B cell (primary cell): ENCODE measurements around the gene HOXA10. TPM values are rescaled to one million over a fixed set of nuclear protein-coding genes. Genes with fewer than 3 reads are reported as not detected.
A peak's percentile ranks its signal among the peaks of the same experiment; 100 is the strongest.

Experiments used
- ATAC-seq: fragments of 200-7000 bp; cut with Tn5 transposase; one replicate; pipeline ENCODE4 v1.10.0; 2021; ENCODE audit warnings: low read depth, mild to moderate bottlenecking, moderate number of reproducible peaks, moderate library complexity
- CTCF ChIA-PET: fragments of 350-600 bp; sonication (Branson Sonifier 250); formaldehyde crosslinking; loops from one replicate; lab custom pipeline; 2021; ENCODE audit warnings: antibody characterized with exemption, inconsistent platforms; lab: Charles Lee
- POLR2A ChIA-PET: fragments of 350-600 bp; sonication (Branson Sonifier 250); formaldehyde crosslinking; loops from one replicate; lab custom pipeline; 2021; ENCODE audit warnings: antibody characterized with exemption; lab: Charles Lee
- DNase-seq: peaks from one replicate; pipeline ENCODE4 v3.0.0; 2013
- H2AFZ ChIP-seq: 2 replicates; pipeline ENCODE4 v1.6.1; 2012; ENCODE audit warnings: mild to moderate bottlenecking, low read depth, low read length; ENCODE audit not compliant: insufficient read depth, poor library complexity, severe bottlenecking
- H3K27ac ChIP-seq, 2 donors: 1 replicate in 1 of 2; 2 replicates in 1 of 2; pipeline ENCODE4 v1.5.1; 2012 to 2013; ENCODE audit warnings: low read length in 2 of 2, mild to moderate bottlenecking in 2 of 2, moderate library complexity in 1 of 2
- H3K27me3 ChIP-seq, 4 experiments: fragments of 200-600 bp in 1 of 4; sonication (generic) in 1 of 4; replicated peaks in 1 of 4; 1 replicate in 2 of 4; 2 replicates in 2 of 4; pipeline versions ENCODE4 v1.6.1 to v1.7.0; 2013 to 2016; ENCODE audit warnings: low read length in 3 of 4, mild to moderate bottlenecking in 2 of 4, mixed read lengths in 1 of 4, moderate library complexity in 1 of 4; ENCODE audit not compliant: insufficient read depth in 4 of 4, control insufficient read depth in 3 of 4; ENCODE audit errors: control extremely low read depth in 1 of 4
- H3K36me3 ChIP-seq, 2 experiments: replicated peaks in 1 of 2; 1 replicate in 1 of 2; 2 replicates in 1 of 2; pipeline versions ENCODE4 v1.6.1 to v1.7.1; 2013; ENCODE audit warnings: low read length in 1 of 2; ENCODE audit not compliant: insufficient read depth in 2 of 2, control insufficient read depth in 1 of 2; ENCODE audit errors: control extremely low read depth in 1 of 2, extremely low read depth in 1 of 2
- H3K4me1 ChIP-seq, 2 donors: fragments of 200-600 bp in 1 of 2; sonication (generic) in 1 of 2; 1 replicate in 1 of 2; 2 replicates in 1 of 2; pipeline versions ENCODE4 v1.5.1 to v1.6.1; 2013 to 2017; ENCODE audit warnings: low read length in 2 of 2; ENCODE audit not compliant: control insufficient read depth in 2 of 2, insufficient read depth in 2 of 2
- H3K4me2 ChIP-seq: replicated peaks from 2 replicates; pipeline ENCODE3; 2012; ENCODE audit warnings: mild to moderate bottlenecking, low read depth, low read length; ENCODE audit not compliant: poor library complexity, severe bottlenecking
- H3K4me3 ChIP-seq, 5 experiments: fragments of 200-600 bp in 1 of 5; sonication (generic) in 1 of 5; 1 replicate in 3 of 5; 2 replicates in 2 of 5; pipeline versions ENCODE4 v1.5.1 to v1.7.0; 2011 to 2016; ENCODE audit warnings: low read length in 4 of 5, mild to moderate bottlenecking in 4 of 5, low read depth in 2 of 5, control low read depth in 1 of 5, moderate library complexity in 1 of 5; ENCODE audit not compliant: insufficient read depth in 1 of 5; ENCODE audit errors: control extremely low read depth in 1 of 5, extremely low read depth in 1 of 5
- H3K79me2 ChIP-seq: fragments of 200-600 bp; sonication (generic); one replicate; pipeline ENCODE4 v1.6.0; 2016; ENCODE audit warnings: low read length; ENCODE audit not compliant: control insufficient read depth, insufficient read depth
- H3K9ac ChIP-seq: fragments of 200-600 bp; sonication (generic); 2 replicates; pipeline ENCODE4 v1.6.1; 2017; ENCODE audit warnings: mild to moderate bottlenecking, low read length, moderate library complexity
- H3K9me3 ChIP-seq, 3 donors: one replicate each; pipeline versions ENCODE4 v1.6.1 to v1.7.1; 2013; ENCODE audit warnings: low read length in 2 of 3; ENCODE audit not compliant: control insufficient read depth in 2 of 3, insufficient read depth in 1 of 3; ENCODE audit errors: control extremely low read depth in 1 of 3
- H4K20me1 ChIP-seq: 2 replicates; pipeline ENCODE4 v1.6.0; 2012; ENCODE audit warnings: mild to moderate bottlenecking, low read length; ENCODE audit not compliant: insufficient read depth, control insufficient read depth, poor library complexity, severe bottlenecking
- H3K27ac Mint-ChIP-seq: one replicate; pipeline ENCODE4 v1.8.0; 2021; ENCODE audit warnings: mixed read lengths
- H3K27me3 Mint-ChIP-seq: one replicate; pipeline ENCODE4 v1.8.0; 2021; ENCODE audit warnings: mixed read lengths
- H3K4me1 Mint-ChIP-seq: one replicate; pipeline ENCODE4 v1.8.0; 2021; ENCODE audit warnings: mixed read lengths
- H3K4me3 Mint-ChIP-seq: one replicate; pipeline ENCODE4 v1.8.0; 2021; ENCODE audit warnings: mixed read lengths
- H3K9me3 Mint-ChIP-seq: one replicate; pipeline ENCODE4 v1.8.0; 2022; ENCODE audit warnings: mixed read lengths; ENCODE audit not compliant: insufficient read depth
- EZH2 ChIP-seq: IDR thresholded peaks from 2 replicates; pipeline ENCODE4 v1.6.1; 2012; ENCODE audit warnings: borderline replicate concordance, low read depth, mild to moderate bottlenecking, moderate library complexity, low read length; ENCODE audit not compliant: insufficient read depth, poor library complexity, severe bottlenecking
- WGBS: methylation state at CpG from one replicate; pipeline ENCODE4 v1.1.5; 2013; ENCODE audit warnings: missing lambda C conversion rate; ENCODE audit not compliant: insufficient coverage; 5-methylcytosine and 5-hydroxymethylcytosine counted together
- intact Hi-C: fragments of 100-400 bp; cut with micrococcal nuclease; formaldehyde crosslinking; loops from one replicate; pipeline ENCODE4 v1.10.0; 2022
- polyA plus RNA-seq: library from polyadenylated mRNA; depleted of rRNA; stranded (reverse); fragments of >200 nt; gene quantifications from 2 replicates; pipeline ENCODE4 v1.2.3, GENCODE V29; 2012
- total RNA-seq, 2 donors: library from RNA; stranded (reverse); fragments of 120-200 nt in 1 of 2; gene quantifications; 1 replicate in 1 of 2; 2 replicates in 1 of 2; pipeline versions ENCODE4 v1.2.3 to v1.2.4, GENCODE V29; 2013 to 2022
- TF ChIP-seq, protein P1 (sequence below): fragments of 200-600 bp; IDR thresholded peaks from one replicate; pipeline ENCODE4 v1.8.0; 2022; ENCODE audit warnings: antibody characterized with exemption, mild to moderate bottlenecking

The HOXA10 gene
- total and polyA plus RNA-seq, 2 donors (not counting 1 experiment from before 2014, with no cell fraction given), result not detected

DNA sequence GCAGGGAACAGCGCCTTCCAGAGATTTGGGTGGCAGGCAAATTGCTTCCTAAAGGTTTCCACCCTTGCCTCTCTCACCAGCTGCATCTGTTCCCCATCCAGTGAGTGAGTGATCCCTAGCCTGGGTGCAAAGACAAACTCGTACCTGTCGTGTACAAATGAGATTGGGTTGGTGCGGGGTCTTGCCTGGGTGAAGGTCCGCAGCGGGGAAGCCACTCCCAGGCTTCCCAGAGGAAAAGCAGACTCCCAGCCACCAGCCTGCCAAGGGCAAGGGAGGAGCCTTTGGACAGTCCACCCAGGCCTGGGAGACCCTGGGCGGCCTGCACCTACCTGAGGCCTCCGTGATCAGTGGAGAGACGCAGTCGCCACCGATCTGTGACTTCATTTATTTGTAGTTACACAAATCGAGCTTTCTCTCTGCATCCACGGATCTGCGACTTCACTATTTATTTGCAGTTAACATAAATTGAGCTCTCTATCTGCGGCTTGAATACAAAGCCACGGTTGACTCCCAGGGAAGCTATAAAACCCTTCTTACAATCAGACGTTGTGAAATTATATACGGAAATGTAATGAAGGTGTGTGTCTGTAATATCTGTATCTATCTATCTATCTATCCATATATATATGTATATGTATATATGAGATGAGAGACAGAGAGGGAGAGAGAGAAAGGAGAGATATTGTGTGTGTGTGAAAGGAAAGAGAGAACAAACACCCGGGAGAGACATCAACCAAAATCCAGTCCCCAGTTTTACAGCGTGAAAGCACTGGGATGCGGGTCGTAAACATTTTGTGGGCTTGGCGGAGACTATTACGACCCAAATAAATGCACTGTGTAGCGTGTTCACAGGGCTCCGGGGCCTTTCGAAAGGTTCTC lies 14.6 kb downstream of the HOXA10 start:
- H3K27ac ChIP-seq, result no peak overlapping the region
- no peak overlapping the region for H3K27ac Mint-ChIP-seq
- H3K4me1 ChIP-seq, result peaks cover 55 to 60% of the 10 kb centered on the region in 2 donors
- peak overlapping the region; percentile 99 for H3K4me2 ChIP-seq
- no peaks in the 10 kb centered on the region for H3K9me3 Mint-ChIP-seq
- no peaks in the 10 kb centered on the region for H3K36me3 ChIP-seq
- WGBS, result 29% methylated on average over 23 of the region's 27 CpGs
- peaks cover 0 to 76% (median 16%) of the 10 kb centered on the region in 3 donors for H3K9me3 ChIP-seq
- peak overlapping the region in 2 of 5 experiments; percentile 62 to 76 for H3K4me3 ChIP-seq
- POLR2A ChIA-PET, result no interaction called here
- peaks cover 38% of the 10 kb centered on the region for H3K4me1 Mint-ChIP-seq
- H3K27me3 Mint-ChIP-seq, result peaks cover 74% of the 10 kb centered on the region
- H3K27me3 ChIP-seq, result peaks cover 1 to 88% (median 77%) of the 10 kb centered on the region in 4 experiments
- intact Hi-C loops, result loop anchor here (2.0 to 10.0 kb wide), 4 partner anchors 41 to 1082 kb away; partner anchors contain the start of gene HOXA13
- no peaks in the 10 kb centered on the region for H4K20me1 ChIP-seq
- ATAC-seq, result no peak
- H2AFZ ChIP-seq, result peak overlapping the region; percentile 92
- TF ChIP-seq, protein P1, sequence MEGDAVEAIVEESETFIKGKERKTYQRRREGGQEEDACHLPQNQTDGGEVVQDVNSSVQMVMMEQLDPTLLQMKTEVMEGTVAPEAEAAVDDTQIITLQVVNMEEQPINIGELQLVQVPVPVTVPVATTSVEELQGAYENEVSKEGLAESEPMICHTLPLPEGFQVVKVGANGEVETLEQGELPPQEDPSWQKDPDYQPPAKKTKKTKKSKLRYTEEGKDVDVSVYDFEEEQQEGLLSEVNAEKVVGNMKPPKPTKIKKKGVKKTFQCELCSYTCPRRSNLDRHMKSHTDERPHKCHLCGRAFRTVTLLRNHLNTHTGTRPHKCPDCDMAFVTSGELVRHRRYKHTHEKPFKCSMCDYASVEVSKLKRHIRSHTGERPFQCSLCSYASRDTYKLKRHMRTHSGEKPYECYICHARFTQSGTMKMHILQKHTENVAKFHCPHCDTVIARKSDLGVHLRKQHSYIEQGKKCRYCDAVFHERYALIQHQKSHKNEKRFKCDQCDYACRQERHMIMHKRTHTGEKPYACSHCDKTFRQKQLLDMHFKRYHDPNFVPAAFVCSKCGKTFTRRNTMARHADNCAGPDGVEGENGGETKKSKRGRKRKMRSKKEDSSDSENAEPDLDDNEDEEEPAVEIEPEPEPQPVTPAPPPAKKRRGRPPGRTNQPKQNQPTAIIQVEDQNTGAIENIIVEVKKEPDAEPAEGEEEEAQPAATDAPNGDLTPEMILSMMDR, result no peak
- TF ChIP-seq EZH2, result no peak
- no peaks in the 10 kb centered on the region for H3K79me2 ChIP-seq
- H3K9ac ChIP-seq, result peak overlapping the region; percentile 74
- CTCF ChIA-PET, result interaction anchor here (0.9 to 1.7 kb wide), 8 partner anchors 8 to 794 kb away, joined by 3 to 10 read pairs (median 4); partner anchors contain the start of gene HOXA10
- peak overlapping the region; percentile 86 for H3K4me3 Mint-ChIP-seq
- peak; percentile 51 for DNase-seq
